Measurements from ENCODE around the gene NAXD.

NAXD gene

GRCh38 chr13:110643768-110644421 lies 28.6 kb downstream of the NAXD start:
- TF ChIP-seq CTCF (conservative IDR thresholded peaks at IDR 0.05; ENCODE audit: low read depth, low read length) = no peak
- DNase-seq (ENCODE audit: low read depth) = no peak

GRCh38 chr13:110644892-110645521 lies 29.7 kb downstream of the NAXD start:
- no peak overlapping the region for H3K4me3 ChIP-seq (ENCODE audit: low read length)
- peak; percentile 45 for DNase-seq (ENCODE audit: low read depth)
- peak; percentile 63 for TF ChIP-seq CTCF (conservative IDR thresholded peaks at IDR 0.05; ENCODE audit: low read depth, low read length)

More at GRCh38 chr13:110643768-110644421, 28.6 kb downstream of the NAXD start:
- no peak overlapping the region for H3K4me3 ChIP-seq (ENCODE audit: low read length)

- TF ChIP-seq CTCF (conservative IDR thresholded peaks at IDR 0.05; ENCODE audit: low read depth, low read length) = no peak
- no peak for DNase-seq (ENCODE audit: low read depth)
- no peak overlapping the region for H3K4me3 ChIP-seq (ENCODE audit: low read length)
Observed at GRCh38 chr13:110645750-110646149, 30.4 kb downstream of the NAXD start.

- no peak for DNase-seq (ENCODE audit: low read depth)
- no peak for TF ChIP-seq CTCF (conservative IDR thresholded peaks at IDR 0.05; ENCODE audit: low read depth, low read length)
- H3K4me3 ChIP-seq (ENCODE audit: low read length) = no peak overlapping the region
Observed at GRCh38 chr13:110646442-110647364, 31.4 kb downstream of the NAXD start.

GRCh38 chr13:110647365-110647737 lies 32.0 kb downstream of the NAXD start:
- DNase-seq (ENCODE audit: low read depth) = no peak
- H3K4me3 ChIP-seq (ENCODE audit: low read length) = no peak overlapping the region
- no peak for TF ChIP-seq CTCF (conservative IDR thresholded peaks at IDR 0.05; ENCODE audit: low read depth, low read length)

GRCh38 chr13:110648146-110648819 lies 32.9 kb downstream of the NAXD start:
- no peak overlapping the region for H3K4me3 ChIP-seq (ENCODE audit: low read length)
- TF ChIP-seq CTCF (conservative IDR thresholded peaks at IDR 0.05; ENCODE audit: low read depth, low read length) = no peak
- no peak for DNase-seq (ENCODE audit: low read depth)

All from retinal pigment epithelial cell (primary cell).